HG03066 (cell line): Measurements from ENCODE around the gene CRISP3.

ENCODE experiments used
- ATAC-seq: cut with Tn5 transposase; IDR thresholded peaks from one replicate; pipeline ENCODE4 v1.9.1; 2021; ENCODE audit warnings: low read depth; ENCODE audit not compliant: unreplicated experiment

Gene CRISP3

GRCh38 chr6:49693512-49693911 lies 50.7 kb downstream of the CRISP3 start:
- ATAC-seq: no peak

- ATAC-seq: no peak
Observed at GRCh38 chr6:49692534-49692933, 51.7 kb downstream of the CRISP3 start.
